SK-N-SH treated with all-trans-retinoic acid at 6 μM for 48 hours (cell line): ENCODE measurements around the gene BOD1.

Experiments used
- ARNTL ChIP-seq: fragments of 450-650 bp; formaldehyde crosslinking; IDR thresholded peaks from 2 replicates; pipeline ENCODE4 v1.5.0; 2020; ENCODE audit warnings: low read depth, mild to moderate bottlenecking, moderate library complexity, borderline replicate concordance
- BACH2 ChIP-seq: fragments of 250-450 bp; sonication (Bioruptor Pico); IDR thresholded peaks from 2 replicates; pipeline ENCODE4 v1.9.0; 2021; ENCODE audit warnings: mild to moderate bottlenecking, borderline replicate concordance
- RARB ChIP-seq: fragments of 250-450 bp; sonication (Bioruptor Pico); IDR thresholded peaks from 2 replicates; pipeline ENCODE4 v1.8.0; 2021; ENCODE audit warnings: mild to moderate bottlenecking, moderate library complexity
- SNAI2 ChIP-seq: fragments of 250-450 bp; sonication (Bioruptor Pico); IDR thresholded peaks from 2 replicates; pipeline ENCODE4 v1.5.0; 2020; ENCODE audit warnings: mild to moderate bottlenecking, moderate library complexity
- TCF4 ChIP-seq: fragments of 250-450 bp; sonication (Bioruptor Pico); IDR thresholded peaks from 2 replicates; pipeline ENCODE4 v1.8.0; 2021; ENCODE audit warnings: mild to moderate bottlenecking, moderate library complexity, borderline replicate concordance
- ZC3H10 ChIP-seq: fragments of 250-450 bp; sonication (Bioruptor Pico); IDR thresholded peaks from 2 replicates; pipeline ENCODE4 v1.5.1; 2021; ENCODE audit warnings: mild to moderate bottlenecking, moderate library complexity
- ZFP3 ChIP-seq: fragments of 250-450 bp; sonication (Bioruptor Pico); IDR thresholded peaks from 2 replicates; pipeline ENCODE4 v1.5.0; 2020; ENCODE audit warnings: mild to moderate bottlenecking, moderate library complexity
- ZNF565 ChIP-seq: fragments of 450-650 bp; formaldehyde crosslinking; conservative IDR thresholded peaks from 2 replicates; pipeline ENCODE4 v1.5.0; 2020; ENCODE audit warnings: low read depth, mild to moderate bottlenecking, moderate library complexity
- ZNF70 ChIP-seq: fragments of 450-650 bp; formaldehyde crosslinking; IDR thresholded peaks from 2 replicates; pipeline ENCODE4 v1.5.0; 2020; ENCODE audit warnings: mild to moderate bottlenecking, moderate library complexity
- TF ChIP-seq, protein P1 (sequence below): fragments of 250-450 bp; sonication (Bioruptor Pico); IDR thresholded peaks from 2 replicates; pipeline ENCODE4 v1.5.0; 2020; ENCODE audit warnings: mild to moderate bottlenecking, moderate library complexity
- TF ChIP-seq, protein P2 (sequence below): fragments of 250-450 bp; sonication (Bioruptor Pico); IDR thresholded peaks from 2 replicates; pipeline ENCODE4 v1.8.0; 2020; ENCODE audit warnings: mild to moderate bottlenecking, moderate library complexity, borderline replicate concordance
- TF ChIP-seq, protein P3 (sequence below): fragments of 250-450 bp; sonication (Bioruptor Pico); IDR thresholded peaks from 2 replicates; pipeline ENCODE4 v1.5.1; 2020; ENCODE audit warnings: low read depth, mild to moderate bottlenecking, moderate library complexity
- TF ChIP-seq, protein P4 (sequence below): fragments of 250-450 bp; sonication (Bioruptor Pico); IDR thresholded peaks from 2 replicates; pipeline ENCODE4 v1.5.1; 2021; ENCODE audit warnings: mild to moderate bottlenecking, moderate library complexity

DNA sequence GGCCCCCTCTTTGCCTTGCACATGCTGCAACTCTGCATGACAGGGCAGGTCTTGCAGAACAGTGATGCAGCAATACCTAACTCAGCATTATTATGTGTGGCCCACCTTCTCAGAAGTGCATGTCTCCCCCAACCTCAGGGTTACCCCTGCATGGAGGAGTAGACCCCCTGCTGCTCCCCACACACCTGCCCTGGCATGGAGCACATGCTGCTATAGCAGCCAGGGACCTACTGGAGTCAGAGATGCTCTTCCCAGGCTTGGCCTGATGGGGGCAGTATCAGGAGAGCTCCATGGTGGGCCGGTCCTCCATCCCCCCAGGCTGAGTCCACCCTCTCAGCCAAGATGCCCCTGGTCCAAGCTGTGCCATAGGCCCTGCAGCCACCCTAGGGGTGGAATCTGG is 13.2 kb upstream of the BOD1 start:
- TF ChIP-seq, protein P1, sequence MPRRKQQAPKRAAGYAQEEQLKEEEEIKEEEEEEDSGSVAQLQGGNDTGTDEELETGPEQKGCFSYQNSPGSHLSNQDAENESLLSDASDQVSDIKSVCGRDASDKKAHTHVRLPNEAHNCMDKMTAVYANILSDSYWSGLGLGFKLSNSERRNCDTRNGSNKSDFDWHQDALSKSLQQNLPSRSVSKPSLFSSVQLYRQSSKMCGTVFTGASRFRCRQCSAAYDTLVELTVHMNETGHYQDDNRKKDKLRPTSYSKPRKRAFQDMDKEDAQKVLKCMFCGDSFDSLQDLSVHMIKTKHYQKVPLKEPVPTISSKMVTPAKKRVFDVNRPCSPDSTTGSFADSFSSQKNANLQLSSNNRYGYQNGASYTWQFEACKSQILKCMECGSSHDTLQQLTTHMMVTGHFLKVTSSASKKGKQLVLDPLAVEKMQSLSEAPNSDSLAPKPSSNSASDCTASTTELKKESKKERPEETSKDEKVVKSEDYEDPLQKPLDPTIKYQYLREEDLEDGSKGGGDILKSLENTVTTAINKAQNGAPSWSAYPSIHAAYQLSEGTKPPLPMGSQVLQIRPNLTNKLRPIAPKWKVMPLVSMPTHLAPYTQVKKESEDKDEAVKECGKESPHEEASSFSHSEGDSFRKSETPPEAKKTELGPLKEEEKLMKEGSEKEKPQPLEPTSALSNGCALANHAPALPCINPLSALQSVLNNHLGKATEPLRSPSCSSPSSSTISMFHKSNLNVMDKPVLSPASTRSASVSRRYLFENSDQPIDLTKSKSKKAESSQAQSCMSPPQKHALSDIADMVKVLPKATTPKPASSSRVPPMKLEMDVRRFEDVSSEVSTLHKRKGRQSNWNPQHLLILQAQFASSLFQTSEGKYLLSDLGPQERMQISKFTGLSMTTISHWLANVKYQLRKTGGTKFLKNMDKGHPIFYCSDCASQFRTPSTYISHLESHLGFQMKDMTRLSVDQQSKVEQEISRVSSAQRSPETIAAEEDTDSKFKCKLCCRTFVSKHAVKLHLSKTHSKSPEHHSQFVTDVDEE: no peak
- TF ChIP-seq ZNF565 (CRISPR knock-in tag) (no peak), ZFP3 (CRISPR knock-in tag) (no peak), BACH2 (CRISPR knock-in tag) (no peak), TCF4 (CRISPR knock-in tag) (no peak), RARB (CRISPR knock-in tag) (no peak), ZC3H10 (CRISPR knock-in tag) (no peak), ARNTL (CRISPR knock-in tag) (no peak), SNAI2 (CRISPR knock-in tag) (no peak), ZNF70 (CRISPR knock-in tag) (no peak)
- TF ChIP-seq, protein P2, sequence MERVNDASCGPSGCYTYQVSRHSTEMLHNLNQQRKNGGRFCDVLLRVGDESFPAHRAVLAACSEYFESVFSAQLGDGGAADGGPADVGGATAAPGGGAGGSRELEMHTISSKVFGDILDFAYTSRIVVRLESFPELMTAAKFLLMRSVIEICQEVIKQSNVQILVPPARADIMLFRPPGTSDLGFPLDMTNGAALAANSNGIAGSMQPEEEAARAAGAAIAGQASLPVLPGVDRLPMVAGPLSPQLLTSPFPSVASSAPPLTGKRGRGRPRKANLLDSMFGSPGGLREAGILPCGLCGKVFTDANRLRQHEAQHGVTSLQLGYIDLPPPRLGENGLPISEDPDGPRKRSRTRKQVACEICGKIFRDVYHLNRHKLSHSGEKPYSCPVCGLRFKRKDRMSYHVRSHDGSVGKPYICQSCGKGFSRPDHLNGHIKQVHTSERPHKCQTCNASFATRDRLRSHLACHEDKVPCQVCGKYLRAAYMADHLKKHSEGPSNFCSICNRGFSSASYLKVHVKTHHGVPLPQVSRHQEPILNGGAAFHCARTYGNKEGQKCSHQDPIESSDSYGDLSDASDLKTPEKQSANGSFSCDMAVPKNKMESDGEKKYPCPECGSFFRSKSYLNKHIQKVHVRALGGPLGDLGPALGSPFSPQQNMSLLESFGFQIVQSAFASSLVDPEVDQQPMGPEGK (CRISPR knock-in tag): no peak
- TF ChIP-seq, protein P3, sequence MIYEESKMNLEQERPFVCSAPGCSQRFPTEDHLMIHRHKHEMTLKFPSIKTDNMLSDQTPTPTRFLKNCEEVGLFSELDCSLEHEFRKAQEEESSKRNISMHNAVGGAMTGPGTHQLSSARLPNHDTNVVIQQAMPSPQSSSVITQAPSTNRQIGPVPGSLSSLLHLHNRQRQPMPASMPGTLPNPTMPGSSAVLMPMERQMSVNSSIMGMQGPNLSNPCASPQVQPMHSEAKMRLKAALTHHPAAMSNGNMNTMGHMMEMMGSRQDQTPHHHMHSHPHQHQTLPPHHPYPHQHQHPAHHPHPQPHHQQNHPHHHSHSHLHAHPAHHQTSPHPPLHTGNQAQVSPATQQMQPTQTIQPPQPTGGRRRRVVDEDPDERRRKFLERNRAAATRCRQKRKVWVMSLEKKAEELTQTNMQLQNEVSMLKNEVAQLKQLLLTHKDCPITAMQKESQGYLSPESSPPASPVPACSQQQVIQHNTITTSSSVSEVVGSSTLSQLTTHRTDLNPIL (CRISPR knock-in tag): no peak
- TF ChIP-seq, protein P4, sequence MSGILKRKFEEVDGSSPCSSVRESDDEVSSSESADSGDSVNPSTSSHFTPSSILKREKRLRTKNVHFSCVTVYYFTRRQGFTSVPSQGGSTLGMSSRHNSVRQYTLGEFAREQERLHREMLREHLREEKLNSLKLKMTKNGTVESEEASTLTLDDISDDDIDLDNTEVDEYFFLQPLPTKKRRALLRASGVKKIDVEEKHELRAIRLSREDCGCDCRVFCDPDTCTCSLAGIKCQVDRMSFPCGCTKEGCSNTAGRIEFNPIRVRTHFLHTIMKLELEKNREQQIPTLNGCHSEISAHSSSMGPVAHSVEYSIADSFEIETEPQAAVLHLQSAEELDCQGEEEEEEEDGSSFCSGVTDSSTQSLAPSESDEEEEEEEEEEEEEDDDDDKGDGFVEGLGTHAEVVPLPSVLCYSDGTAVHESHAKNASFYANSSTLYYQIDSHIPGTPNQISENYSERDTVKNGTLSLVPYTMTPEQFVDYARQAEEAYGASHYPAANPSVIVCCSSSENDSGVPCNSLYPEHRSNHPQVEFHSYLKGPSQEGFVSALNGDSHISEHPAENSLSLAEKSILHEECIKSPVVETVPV (CRISPR knock-in tag): no peak
